SJSA1 (cell line): ENCODE results near the gene TLDC2. TPM values are rescaled to one million over a fixed set of nuclear protein-coding genes. Genes with fewer than 3 reads are reported as not detected.

Experiments used
- DNase-seq, 2 experiments: peaks; one replicate each; pipeline ENCODE4 v3.0.0-alpha.2; 2015 to 2020; ENCODE audit warnings: low spot score in 2 of 2, low read depth in 1 of 2
- H3K27ac ChIP-seq: fragments of 250-450 bp; sonication (Bioruptor Pico); 2 replicates; pipeline ENCODE4 v1.5.1; 2020; ENCODE audit warnings: mild to moderate bottlenecking, moderate library complexity
- H3K27me3 ChIP-seq: fragments of 250-450 bp; sonication (Bioruptor Pico); replicated peaks from 2 replicates; pipeline ENCODE4 v1.5.1; 2020; ENCODE audit warnings: mild to moderate bottlenecking, moderate library complexity
- H3K36me3 ChIP-seq: fragments of 250-450 bp; sonication (Bioruptor Pico); 2 replicates; pipeline ENCODE4 v1.5.1; 2020; ENCODE audit warnings: mild to moderate bottlenecking
- H3K4me1 ChIP-seq: fragments of 250-450 bp; sonication (Bioruptor Pico); replicated peaks from 2 replicates; pipeline ENCODE4 v1.6.1; 2021; ENCODE audit warnings: mild to moderate bottlenecking
- H3K4me3 ChIP-seq: fragments of 250-450 bp; sonication (Bioruptor Pico); 2 replicates; pipeline ENCODE4 v1.5.1; 2020; ENCODE audit warnings: mild to moderate bottlenecking
- H3K9me3 ChIP-seq: fragments of 250-450 bp; sonication (Bioruptor Pico); replicated peaks from 2 replicates; pipeline ENCODE4 v1.5.1; 2020; ENCODE audit warnings: mild to moderate bottlenecking
- total RNA-seq: library from RNA; depleted of rRNA; stranded (reverse); fragments of >200 nt; shearing (Covaris generic); gene quantifications from 2 replicates; pipeline ENCODE4 v1.2.3, GENCODE V29; 2014

TLDC2 gene
- total RNA-seq, 1 experiment from 2014 or later = not detected

DNA sequence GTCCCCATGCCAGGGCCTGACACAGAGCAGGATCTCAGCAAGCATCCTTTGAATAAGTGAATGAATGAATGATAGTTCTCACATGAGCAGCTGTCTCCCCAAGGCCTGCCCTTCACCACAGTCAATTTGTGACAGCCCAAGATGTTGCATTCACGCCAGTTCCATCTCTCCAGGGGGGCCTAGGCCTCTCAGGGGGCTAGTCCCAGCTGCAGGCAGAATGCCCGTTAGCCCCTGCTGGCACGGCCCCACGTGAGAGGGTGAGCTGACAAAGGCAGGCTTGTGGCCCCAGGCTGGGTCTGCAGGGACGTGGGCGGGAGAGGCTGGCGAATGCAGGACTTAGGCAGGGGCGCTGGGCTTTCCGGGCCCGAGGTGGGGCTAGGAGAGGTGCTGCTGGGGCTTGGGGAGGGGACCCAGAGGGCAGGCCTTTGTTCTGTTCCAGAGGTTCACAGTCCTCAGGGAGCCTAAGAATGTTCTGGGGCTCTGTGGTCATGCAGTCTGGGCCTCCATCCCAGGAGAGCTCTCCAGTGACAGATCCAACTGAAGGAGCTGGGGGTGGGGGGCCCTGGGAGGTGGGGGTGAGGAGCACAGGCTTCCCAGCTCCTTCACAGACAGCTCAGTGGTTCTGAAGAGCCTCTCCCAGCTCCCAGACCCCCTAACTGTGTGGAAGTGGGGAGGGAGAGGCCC lies 30.5 kb upstream of the TLDC2 start:
- DNase-seq = no peak
- Histone ChIP-seq H3K27ac (no peak overlapping the region), H3K36me3 (peaks cover 37% of the 10 kb centered on the region), H3K4me1 (peaks cover 46% of the 10 kb centered on the region), H3K27me3 (no peaks in the 10 kb centered on the region), H3K9me3 (no peaks in the 10 kb centered on the region), H3K4me3 (no peak overlapping the region)

DNA sequence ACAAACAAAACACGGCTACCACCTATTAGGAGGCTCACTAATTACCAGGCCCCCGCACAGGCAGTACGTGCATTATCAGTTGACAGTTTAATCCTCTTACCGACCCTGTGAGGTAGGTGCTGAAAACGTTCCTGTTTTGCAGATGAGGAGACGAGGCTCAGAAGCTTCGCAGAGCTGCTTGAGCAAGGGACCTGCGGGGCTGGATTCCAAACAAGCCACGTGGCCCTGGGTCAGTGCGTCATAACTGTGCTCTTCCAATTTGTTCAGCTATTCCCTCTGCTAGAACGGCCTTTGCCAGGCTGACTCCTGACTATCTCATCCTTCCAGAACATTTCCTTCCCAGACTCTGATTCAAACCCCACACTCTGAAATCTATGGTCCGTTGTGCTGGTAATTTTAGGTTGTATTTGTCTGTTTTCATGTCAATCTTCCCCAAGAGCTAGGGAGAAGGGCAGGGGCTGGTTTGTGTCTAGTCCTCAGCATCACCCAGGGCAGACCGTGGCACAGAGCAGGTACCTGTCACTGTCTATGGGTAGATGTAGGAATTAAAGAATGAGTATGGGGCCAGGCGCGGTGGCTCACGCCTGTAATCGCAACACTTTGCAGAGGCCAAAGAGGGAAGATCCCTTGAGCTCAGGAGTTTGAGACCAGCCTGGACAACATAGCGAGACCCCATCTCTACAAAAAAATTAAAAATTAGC lies 28.8 kb upstream of the TLDC2 start:
- Histone ChIP-seq H3K27ac (no peak overlapping the region), H3K4me1 (peaks cover 37% of the 10 kb centered on the region), H3K27me3 (no peaks in the 10 kb centered on the region), H3K4me3 (no peak overlapping the region), H3K9me3 (no peaks in the 10 kb centered on the region), H3K36me3 (peaks cover 40% of the 10 kb centered on the region)
- no peak for DNase-seq

DNA sequence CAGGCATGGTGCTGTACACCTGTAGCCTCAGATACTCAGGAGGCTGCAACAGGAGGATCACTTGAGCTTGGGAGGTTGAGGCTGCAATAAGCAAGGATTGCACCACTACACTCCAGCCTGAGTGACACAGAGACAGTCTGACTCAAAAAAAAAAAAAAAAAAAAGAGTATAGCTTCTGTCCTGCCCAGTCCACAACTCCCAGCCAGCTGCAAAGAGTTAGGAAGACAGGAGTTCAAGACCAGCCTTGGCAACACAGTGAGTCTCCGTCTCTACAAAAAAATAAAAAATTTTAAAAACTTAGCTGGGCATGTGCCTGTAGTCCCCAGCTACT lies 28.3 kb upstream of the TLDC2 start:
- H3K36me3 ChIP-seq = peaks cover 40% of the 10 kb centered on the region
- no peaks in the 10 kb centered on the region for H3K27me3 ChIP-seq
- peak overlapping the region; percentile 93 for H3K27ac ChIP-seq
- no peaks in the 10 kb centered on the region for H3K9me3 ChIP-seq
- no peak overlapping the region for H3K4me3 ChIP-seq
- H3K4me1 ChIP-seq = peaks cover 37% of the 10 kb centered on the region
- no peak for DNase-seq

DNA sequence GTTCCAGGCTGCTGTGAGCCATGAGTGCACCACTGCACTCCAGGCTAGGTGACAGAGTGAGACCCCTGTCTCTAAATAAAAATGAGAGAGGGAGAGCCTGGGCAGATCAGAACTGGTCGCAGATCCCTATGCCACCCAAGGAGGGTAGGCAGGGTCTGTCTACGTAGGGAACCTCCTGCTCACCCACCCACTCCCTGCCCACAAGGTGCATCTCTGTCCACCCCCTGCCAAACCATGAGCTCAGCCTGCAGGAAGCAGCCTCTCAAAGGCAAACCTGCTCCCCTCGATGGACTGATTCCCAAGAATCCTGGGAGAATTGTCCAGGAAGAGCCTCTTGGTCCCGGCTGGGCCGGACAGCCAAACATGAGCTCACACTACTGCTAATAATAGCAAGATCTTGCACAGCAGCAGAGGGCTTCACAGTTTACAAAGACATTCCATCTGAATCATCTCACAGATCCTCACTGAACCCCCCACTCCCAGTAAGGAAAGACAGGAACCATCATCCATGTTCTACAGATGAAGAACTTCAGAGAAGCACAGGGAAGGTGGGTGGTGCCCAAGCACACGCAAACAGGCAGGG lies 27.8 kb upstream of the TLDC2 start:
- Histone ChIP-seq H3K4me3 (no peak overlapping the region), H3K4me1 (peaks cover 38% of the 10 kb centered on the region), H3K27me3 (no peaks in the 10 kb centered on the region), H3K36me3 (peaks cover 42% of the 10 kb centered on the region), H3K27ac (peak overlapping the region; percentile 93), H3K9me3 (no peaks in the 10 kb centered on the region)
- peak; percentile 88 to 89 for DNase-seq

GRCh38 chr20:36848677-36849076 lies 27.3 kb upstream of the TLDC2 start:
- no peak for DNase-seq
- H3K9me3 ChIP-seq = no peaks in the 10 kb centered on the region
- peaks cover 39% of the 10 kb centered on the region for H3K4me1 ChIP-seq
- H3K27ac ChIP-seq = peak overlapping the region; percentile 93
- no peaks in the 10 kb centered on the region for H3K27me3 ChIP-seq
- H3K36me3 ChIP-seq = peaks cover 44% of the 10 kb centered on the region
- no peak overlapping the region for H3K4me3 ChIP-seq

- DNase-seq = no peak
- H3K36me3 ChIP-seq = peaks cover 43% of the 10 kb centered on the region
- H3K27me3 ChIP-seq = no peaks in the 10 kb centered on the region
- H3K9me3 ChIP-seq = no peaks in the 10 kb centered on the region
- H3K27ac ChIP-seq = peak overlapping the region; percentile 93
- no peak overlapping the region for H3K4me3 ChIP-seq
- peaks cover 48% of the 10 kb centered on the region for H3K4me1 ChIP-seq
These were observed 26.4 kb upstream of the TLDC2 start for GRCh38 chr20:36849333-36850065.

GRCh38 chr20:36850759-36851158 lies 25.2 kb upstream of the TLDC2 start:
- Histone ChIP-seq H3K36me3 (peaks cover 42% of the 10 kb centered on the region), H3K27me3 (no peaks in the 10 kb centered on the region), H3K9me3 (no peaks in the 10 kb centered on the region), H3K27ac (no peak overlapping the region), H3K4me1 (peaks cover 60% of the 10 kb centered on the region), H3K4me3 (no peak overlapping the region)
- no peak for DNase-seq

DNA sequence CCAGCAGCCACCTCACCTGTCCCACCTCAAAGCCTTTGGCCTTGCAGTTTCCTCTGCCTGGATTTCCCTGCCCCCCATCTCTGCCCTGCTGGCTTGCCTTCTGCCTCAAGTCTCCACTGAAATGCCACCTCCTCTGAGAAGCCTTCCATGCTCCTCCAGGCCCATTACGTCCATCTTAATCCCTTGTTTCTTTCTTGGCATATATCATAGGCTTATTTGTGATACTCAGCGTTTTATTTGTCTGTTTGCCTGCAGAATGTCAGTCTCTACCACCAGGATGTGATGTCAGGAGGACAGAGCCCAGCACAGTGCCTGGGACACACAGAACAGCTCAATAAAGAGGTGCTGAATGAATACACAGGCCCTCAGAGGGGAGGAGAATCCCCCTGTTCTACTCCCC lies 24.4 kb upstream of the TLDC2 start:
- Histone ChIP-seq H3K9me3 (no peaks in the 10 kb centered on the region), H3K4me1 (peaks cover 68% of the 10 kb centered on the region), H3K36me3 (peaks cover 40% of the 10 kb centered on the region), H3K4me3 (no peak overlapping the region), H3K27ac (no peak overlapping the region), H3K27me3 (no peaks in the 10 kb centered on the region)
- no peak for DNase-seq

DNA sequence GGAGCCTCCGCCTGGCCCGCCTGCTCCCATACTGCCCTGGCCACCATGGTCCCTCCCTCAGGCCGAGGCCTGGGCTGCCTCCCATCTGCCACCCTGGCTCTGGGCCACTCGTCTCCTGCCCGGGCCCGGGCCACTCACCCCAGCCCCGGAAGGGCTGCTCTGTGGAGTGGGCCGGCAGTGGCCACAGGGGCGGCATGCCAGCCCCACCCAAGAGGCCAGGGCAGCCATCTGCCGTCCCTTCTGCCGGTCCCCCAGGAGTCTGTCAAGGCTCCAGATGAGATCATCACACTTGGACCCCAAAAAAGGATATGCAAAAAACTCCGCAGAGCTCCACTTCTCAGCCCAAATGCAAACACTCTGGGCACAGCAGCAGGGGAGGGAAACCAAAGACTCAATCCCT lies 23.8 kb upstream of the TLDC2 start:
- Histone ChIP-seq H3K36me3 (peaks cover 36% of the 10 kb centered on the region), H3K9me3 (no peaks in the 10 kb centered on the region), H3K4me1 (peaks cover 69% of the 10 kb centered on the region), H3K27ac (no peak overlapping the region), H3K4me3 (no peak overlapping the region), H3K27me3 (no peaks in the 10 kb centered on the region)
- no peak for DNase-seq

DNA sequence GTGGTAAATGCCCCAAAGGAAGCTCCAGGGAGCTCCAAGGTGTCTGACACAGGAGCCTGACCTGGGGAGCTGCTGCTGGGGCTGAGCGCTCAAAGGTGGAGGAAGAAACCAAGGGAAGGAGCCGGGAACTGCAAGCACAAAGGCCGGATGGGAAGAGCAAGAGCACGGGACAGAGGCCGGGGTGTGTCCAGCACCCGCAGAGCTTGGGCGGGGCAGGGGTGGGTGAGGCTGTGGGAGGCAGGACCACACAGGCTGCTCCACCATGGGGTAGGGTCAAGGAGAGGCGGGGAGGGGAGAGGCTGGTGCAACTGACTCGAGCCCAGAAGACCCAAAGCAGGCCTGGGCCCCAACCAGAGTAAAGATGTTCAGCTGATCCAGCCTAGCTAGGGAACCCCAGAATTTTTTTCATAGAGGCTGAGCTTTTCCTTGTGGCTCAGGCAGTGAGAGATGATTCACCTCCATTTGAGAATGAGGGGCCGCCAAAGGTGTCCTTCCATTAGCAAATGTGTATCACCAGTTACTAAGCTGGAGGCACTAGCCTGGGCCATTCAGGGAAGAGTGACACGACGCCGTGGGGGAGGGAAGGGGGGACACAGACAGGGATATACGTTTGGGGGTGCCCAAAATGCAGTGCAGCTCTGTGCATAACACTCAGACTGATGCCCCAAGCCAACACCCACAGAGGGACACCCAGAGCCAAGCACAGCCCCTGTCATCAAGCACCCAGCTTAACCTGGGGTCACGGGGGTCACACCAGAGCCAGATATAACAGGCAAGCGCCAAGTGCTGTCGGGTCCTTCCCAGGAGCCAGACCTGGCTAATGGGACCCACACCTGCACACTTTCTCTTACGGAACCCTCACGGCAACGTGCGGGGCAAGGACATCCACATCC lies 21.3 kb upstream of the TLDC2 start:
- peaks cover 64% of the 10 kb centered on the region for H3K4me1 ChIP-seq
- H3K27me3 ChIP-seq = no peaks in the 10 kb centered on the region
- H3K36me3 ChIP-seq = peaks cover 52% of the 10 kb centered on the region
- peak overlapping the region; percentile 63 for H3K27ac ChIP-seq
- H3K4me3 ChIP-seq = no peak overlapping the region
- DNase-seq = peak; percentile 87 to 93
- H3K9me3 ChIP-seq = no peaks in the 10 kb centered on the region

DNA sequence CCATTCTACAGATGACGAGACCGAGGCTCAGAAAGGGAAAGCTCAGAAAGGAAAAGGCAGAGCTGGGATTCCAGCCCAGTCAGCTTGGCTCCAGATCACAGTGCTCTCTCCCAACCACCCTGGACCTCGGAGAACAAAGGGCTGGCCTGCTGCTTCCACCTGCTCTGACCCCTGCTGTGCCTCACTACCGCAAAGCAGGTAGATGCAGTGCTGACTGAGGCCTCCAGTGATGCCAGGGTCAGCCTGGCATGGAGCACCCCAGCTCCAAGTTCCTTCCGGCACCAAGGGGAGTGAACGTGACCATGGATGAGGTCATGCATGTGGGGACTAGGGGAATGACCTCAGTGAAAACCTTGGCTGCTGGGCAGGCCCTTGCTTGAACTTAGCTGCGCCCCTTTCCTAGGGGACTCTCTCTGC lies 20.7 kb upstream of the TLDC2 start:
- Histone ChIP-seq H3K27ac (peak overlapping the region; percentile 63), H3K4me3 (no peak overlapping the region), H3K4me1 (peaks cover 66% of the 10 kb centered on the region), H3K36me3 (peaks cover 59% of the 10 kb centered on the region), H3K27me3 (no peaks in the 10 kb centered on the region), H3K9me3 (no peaks in the 10 kb centered on the region)
- no peak for DNase-seq

DNA sequence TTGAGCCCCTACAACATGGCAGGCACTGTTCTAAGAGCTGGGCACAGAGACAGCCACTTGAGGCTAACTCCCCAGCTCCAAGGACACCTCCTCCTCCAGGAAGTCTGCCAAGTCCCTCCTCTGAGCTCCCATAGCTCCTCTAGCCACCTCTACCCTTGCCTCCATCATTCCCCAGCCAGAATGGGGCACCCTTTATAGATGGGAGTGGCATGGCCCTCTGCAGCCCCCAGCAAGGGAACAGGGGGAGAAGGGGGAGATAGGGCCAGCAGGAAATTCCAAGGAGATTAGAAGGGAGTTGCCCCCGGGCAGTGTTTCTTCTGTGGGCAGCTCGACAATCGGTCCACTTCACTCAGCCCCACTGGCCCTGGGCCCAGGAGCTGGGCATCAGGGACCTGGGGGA lies 19.7 kb upstream of the TLDC2 start:
- Histone ChIP-seq H3K27ac (peak overlapping the region; percentile 63), H3K4me1 (peaks cover 76% of the 10 kb centered on the region), H3K27me3 (no peaks in the 10 kb centered on the region), H3K9me3 (no peaks in the 10 kb centered on the region), H3K36me3 (peaks cover 63% of the 10 kb centered on the region), H3K4me3 (no peak overlapping the region)
- DNase-seq = peak; percentile 71 to 76
